GM12872 (cell line): ENCODE results near the gene NCBP3.

ENCODE experiments used
- CTCF ChIP-seq: IDR thresholded peaks from 3 replicates; pipeline ENCODE4 v1.5.1; 2011; ENCODE audit warnings: low read depth, mild to moderate bottlenecking, low read length, moderate library complexity; ENCODE audit not compliant: insufficient read depth

Gene NCBP3

GRCh38 chr17:3887394-3887793, 41.3 kb upstream of the NCBP3 start:
- no peak for TF ChIP-seq CTCF

- TF ChIP-seq CTCF = no peak
These were observed 40.7 kb upstream of the NCBP3 start for GRCh38 chr17:3886776-3887175.

- TF ChIP-seq CTCF = no peak
These were observed 39.9 kb upstream of the NCBP3 start for GRCh38 chr17:3885970-3886369.

- TF ChIP-seq CTCF = no peak
These were observed 39.2 kb upstream of the NCBP3 start for GRCh38 chr17:3885271-3885670.

- TF ChIP-seq CTCF = no peak
These were observed 38.1 kb upstream of the NCBP3 start for GRCh38 chr17:3884188-3884587.

- TF ChIP-seq CTCF = no peak
These were observed 36.2 kb upstream of the NCBP3 start for GRCh38 chr17:3882276-3882675.

- no peak for TF ChIP-seq CTCF
These were observed 34.9 kb upstream of the NCBP3 start for GRCh38 chr17:3880983-3881382.
